Liver (tissue), 9 donors: ENCODE results near the gene SLFN12. TPM values are rescaled to one million over a fixed set of nuclear protein-coding genes. Genes with fewer than 3 reads are reported as not detected.

Experiments
- DNase-seq: peaks from one replicate; pipeline ENCODE4 v3.0.0-alpha.2; 2017; ENCODE audit warnings: low spot score
- H3K27ac ChIP-seq, 2 donors: one replicate each; pipeline ENCODE4 v1.7.0; 2013; ENCODE audit warnings: inconsistent platforms in 2 of 2, low read length in 2 of 2, control low read depth in 1 of 2, low read depth in 1 of 2, mild to moderate bottlenecking in 1 of 2
- H3K27me3 ChIP-seq, 4 donors: one replicate each; pipeline versions ENCODE4 v1.6.1 to v1.7.0; 2013; ENCODE audit warnings: low read length in 3 of 4, inconsistent platforms in 1 of 4, mild to moderate bottlenecking in 1 of 4, moderate library complexity in 1 of 4; ENCODE audit not compliant: control insufficient read depth in 4 of 4, insufficient read depth in 4 of 4
- H3K36me3 ChIP-seq, 4 donors: one replicate each; pipeline versions ENCODE4 v1.6.1 to v1.7.0; 2013; ENCODE audit warnings: low read length in 3 of 4, mild to moderate bottlenecking in 3 of 4, low read depth in 1 of 4, moderate library complexity in 1 of 4; ENCODE audit not compliant: control insufficient read depth in 4 of 4, insufficient read depth in 3 of 4
- H3K4me1 ChIP-seq, 4 donors: one replicate each; pipeline versions ENCODE4 v1.6.1 to v1.7.0; 2013; ENCODE audit warnings: low read length in 3 of 4, mild to moderate bottlenecking in 3 of 4, moderate library complexity in 1 of 4; ENCODE audit not compliant: control insufficient read depth in 4 of 4, insufficient read depth in 4 of 4
- H3K4me3 ChIP-seq, 3 donors: one replicate each; pipeline versions ENCODE4 v1.6.1 to v1.7.0; 2013; ENCODE audit warnings: low read length in 3 of 3, control low read depth in 1 of 3, low read depth in 1 of 3, mild to moderate bottlenecking in 1 of 3
- H3K9ac ChIP-seq, 2 donors: one replicate each; pipeline ENCODE4 v1.7.0; 2013; ENCODE audit warnings: low read length in 2 of 2, mild to moderate bottlenecking in 2 of 2, moderate library complexity in 2 of 2, control low read depth in 1 of 2, low read depth in 1 of 2
- H3K9me3 ChIP-seq, 4 donors: one replicate each; pipeline versions ENCODE4 v1.6.1 to v1.7.0; 2013; ENCODE audit warnings: low read length in 3 of 4; ENCODE audit not compliant: control insufficient read depth in 4 of 4
- ATF3 ChIP-seq: IDR thresholded peaks from 2 replicates; pipeline ENCODE4 v1.6.1; 2016; ENCODE audit warnings: antibody characterized with exemption
- EGR1 ChIP-seq, 2 donors: IDR thresholded peaks; 2 replicates each; pipeline ENCODE4 v1.6.1; 2016 to 2018; ENCODE audit warnings: antibody characterized with exemption in 2 of 2, low read depth in 2 of 2
- FOXA1 ChIP-seq: IDR thresholded peaks from 2 replicates; pipeline ENCODE4 v1.6.1; 2016; ENCODE audit warnings: antibody characterized with exemption
- FOXA2 ChIP-seq: IDR thresholded peaks from 2 replicates; pipeline ENCODE4 v1.6.1; 2016; ENCODE audit warnings: antibody characterized with exemption
- HNF4A ChIP-seq, 2 donors: conservative IDR thresholded peaks; 2 replicates each; pipeline ENCODE4 v1.6.1; 2016; ENCODE audit warnings: antibody characterized with exemption in 2 of 2, mild to moderate bottlenecking in 2 of 2
- HNF4G ChIP-seq: IDR thresholded peaks from 2 replicates; pipeline ENCODE4 v1.6.1; 2016; ENCODE audit warnings: antibody characterized with exemption
- NR2F2 ChIP-seq: IDR thresholded peaks from 2 replicates; pipeline ENCODE4 v1.6.1; 2016; ENCODE audit warnings: antibody characterized with exemption
- RAD21 ChIP-seq, 2 donors: IDR thresholded peaks; 2 replicates each; pipeline ENCODE4 v1.6.1; 2016; ENCODE audit warnings: antibody characterized with exemption in 2 of 2, mild to moderate bottlenecking in 2 of 2
- RXRA ChIP-seq, 2 donors: IDR thresholded peaks; 2 replicates each; pipeline ENCODE4 v1.6.1; 2017 to 2018; ENCODE audit warnings: antibody characterized with exemption in 2 of 2, mild to moderate bottlenecking in 1 of 2
- SP1 ChIP-seq: IDR thresholded peaks from 2 replicates; pipeline ENCODE4 v1.6.1; 2018; ENCODE audit warnings: antibody characterized with exemption, mild to moderate bottlenecking
- TAF1 ChIP-seq: conservative IDR thresholded peaks from 2 replicates; pipeline ENCODE4 v1.6.1; 2016; ENCODE audit warnings: antibody characterized with exemption, mild to moderate bottlenecking
- YY1 ChIP-seq: IDR thresholded peaks from 2 replicates; pipeline ENCODE4 v1.6.1; 2016; ENCODE audit warnings: antibody characterized with exemption, mild to moderate bottlenecking
- WGBS: extraction: QIAGEN DNeasy Blood & Tissue Kit; methylation state at CpG from one replicate; pipeline ENCODE4 v1.1.7; 2013; 5-methylcytosine and 5-hydroxymethylcytosine counted together
- polyA plus RNA-seq, 2 donors: library from polyadenylated mRNA; stranded (reverse) in 1 of 2; unstranded in 1 of 2; fragments of 200-250 nt in 1 of 2; fragments of >200 nt in 1 of 2; fragmentation: Nextera tagmentation in 1 of 2; extraction: Ambion mirVana in 1 of 2; gene quantifications; one replicate each; pipeline versions ENCODE4 v1.2.1 to v1.2.3, GENCODE V29; 2013 to 2015
- total RNA-seq, 2 donors: library from RNA; depleted of rRNA; stranded (reverse); fragments of >200 nt; gene quantifications; one replicate each; pipeline ENCODE4 v1.2.3, GENCODE V29; 2014
- TF ChIP-seq, protein P1 (sequence below): IDR thresholded peaks from 2 replicates; pipeline ENCODE4 v1.6.1; 2016; ENCODE audit warnings: antibody characterized with exemption, mild to moderate bottlenecking
- TF ChIP-seq, protein P2 (sequence below): IDR thresholded peaks from 2 replicates; pipeline ENCODE4 v1.6.1; 2016; ENCODE audit warnings: antibody characterized with exemption
- TF ChIP-seq, protein P3 (sequence below): fragments of 150-350 bp; IDR thresholded peaks from 2 replicates; pipeline ENCODE4 v1.5.1; 2017; ENCODE audit warnings: improper control_type of control experiment, low read depth, low read length; ENCODE audit not compliant: missing input control
- donor health status: healthy.
- donor health status: healthy.
- donor health status: healthy.
- donor health status: healthy.
- donor health status: healthy.

SLFN12 gene
- total and polyA plus RNA-seq, 4 donors: 0.91 to 5.0 (median 2.2) TPM

DNA sequence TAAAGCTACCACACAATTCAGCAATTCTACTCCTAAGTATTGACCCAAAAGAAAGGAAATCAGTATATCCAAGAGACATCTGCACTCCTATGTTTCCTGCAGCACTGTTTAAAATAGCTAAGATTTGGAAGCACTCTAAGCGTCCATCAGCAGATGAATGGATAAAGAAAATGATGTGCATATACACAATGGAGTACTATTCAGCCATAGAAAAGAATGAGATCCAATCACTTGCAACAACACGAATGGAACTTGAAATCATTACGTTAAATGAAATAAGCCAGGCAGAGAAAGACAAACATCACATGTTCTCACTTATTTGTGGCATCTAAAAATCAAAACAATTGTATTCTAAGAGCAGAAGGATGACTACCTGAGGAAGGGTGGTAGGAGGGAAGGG is 60.4 kb downstream of the SLFN12 start:
- WGBS: 52% methylated on average over 3 of the region's 3 CpGs
- Histone ChIP-seq H3K9ac (no peak overlapping the region), H3K27me3 (peaks cover 0 to 10% (median under 1%) of the 10 kb centered on the region in 4 donors), H3K4me1 (peaks cover 1 to 16% (median 8%) of the 10 kb centered on the region in 4 donors), H3K27ac (no peak overlapping the region), H3K9me3 (peaks cover 0 to 6% (median 2%) of the 10 kb centered on the region in 4 donors), H3K36me3 (peaks cover 0 to 3% (median 0%) of the 10 kb centered on the region in 4 donors), H3K4me3 (no peak overlapping the region)
- no peak for DNase-seq
- TF ChIP-seq TAF1 (no peak), ATF3 (no peak), SP1 (no peak), HNF4A (conservative IDR thresholded peaks at IDR 0.05) (no peak), YY1 (no peak), HNF4G (no peak), RXRA (IDR thresholded peaks at IDR 0.05) (no peak), NR2F2 (no peak), EGR1 (IDR thresholded peaks at IDR 0.05; ENCODE audit: low read depth in 2 of 2) (no peak), RAD21 (IDR thresholded peaks at IDR 0.05) (no peak)
- TF ChIP-seq, protein P1, sequence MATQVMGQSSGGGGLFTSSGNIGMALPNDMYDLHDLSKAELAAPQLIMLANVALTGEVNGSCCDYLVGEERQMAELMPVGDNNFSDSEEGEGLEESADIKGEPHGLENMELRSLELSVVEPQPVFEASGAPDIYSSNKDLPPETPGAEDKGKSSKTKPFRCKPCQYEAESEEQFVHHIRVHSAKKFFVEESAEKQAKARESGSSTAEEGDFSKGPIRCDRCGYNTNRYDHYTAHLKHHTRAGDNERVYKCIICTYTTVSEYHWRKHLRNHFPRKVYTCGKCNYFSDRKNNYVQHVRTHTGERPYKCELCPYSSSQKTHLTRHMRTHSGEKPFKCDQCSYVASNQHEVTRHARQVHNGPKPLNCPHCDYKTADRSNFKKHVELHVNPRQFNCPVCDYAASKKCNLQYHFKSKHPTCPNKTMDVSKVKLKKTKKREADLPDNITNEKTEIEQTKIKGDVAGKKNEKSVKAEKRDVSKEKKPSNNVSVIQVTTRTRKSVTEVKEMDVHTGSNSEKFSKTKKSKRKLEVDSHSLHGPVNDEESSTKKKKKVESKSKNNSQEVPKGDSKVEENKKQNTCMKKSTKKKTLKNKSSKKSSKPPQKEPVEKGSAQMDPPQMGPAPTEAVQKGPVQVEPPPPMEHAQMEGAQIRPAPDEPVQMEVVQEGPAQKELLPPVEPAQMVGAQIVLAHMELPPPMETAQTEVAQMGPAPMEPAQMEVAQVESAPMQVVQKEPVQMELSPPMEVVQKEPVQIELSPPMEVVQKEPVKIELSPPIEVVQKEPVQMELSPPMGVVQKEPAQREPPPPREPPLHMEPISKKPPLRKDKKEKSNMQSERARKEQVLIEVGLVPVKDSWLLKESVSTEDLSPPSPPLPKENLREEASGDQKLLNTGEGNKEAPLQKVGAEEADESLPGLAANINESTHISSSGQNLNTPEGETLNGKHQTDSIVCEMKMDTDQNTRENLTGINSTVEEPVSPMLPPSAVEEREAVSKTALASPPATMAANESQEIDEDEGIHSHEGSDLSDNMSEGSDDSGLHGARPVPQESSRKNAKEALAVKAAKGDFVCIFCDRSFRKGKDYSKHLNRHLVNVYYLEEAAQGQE: no peak
- TF ChIP-seq, protein P2, sequence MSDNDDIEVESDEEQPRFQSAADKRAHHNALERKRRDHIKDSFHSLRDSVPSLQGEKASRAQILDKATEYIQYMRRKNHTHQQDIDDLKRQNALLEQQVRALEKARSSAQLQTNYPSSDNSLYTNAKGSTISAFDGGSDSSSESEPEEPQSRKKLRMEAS: no peak

DNA sequence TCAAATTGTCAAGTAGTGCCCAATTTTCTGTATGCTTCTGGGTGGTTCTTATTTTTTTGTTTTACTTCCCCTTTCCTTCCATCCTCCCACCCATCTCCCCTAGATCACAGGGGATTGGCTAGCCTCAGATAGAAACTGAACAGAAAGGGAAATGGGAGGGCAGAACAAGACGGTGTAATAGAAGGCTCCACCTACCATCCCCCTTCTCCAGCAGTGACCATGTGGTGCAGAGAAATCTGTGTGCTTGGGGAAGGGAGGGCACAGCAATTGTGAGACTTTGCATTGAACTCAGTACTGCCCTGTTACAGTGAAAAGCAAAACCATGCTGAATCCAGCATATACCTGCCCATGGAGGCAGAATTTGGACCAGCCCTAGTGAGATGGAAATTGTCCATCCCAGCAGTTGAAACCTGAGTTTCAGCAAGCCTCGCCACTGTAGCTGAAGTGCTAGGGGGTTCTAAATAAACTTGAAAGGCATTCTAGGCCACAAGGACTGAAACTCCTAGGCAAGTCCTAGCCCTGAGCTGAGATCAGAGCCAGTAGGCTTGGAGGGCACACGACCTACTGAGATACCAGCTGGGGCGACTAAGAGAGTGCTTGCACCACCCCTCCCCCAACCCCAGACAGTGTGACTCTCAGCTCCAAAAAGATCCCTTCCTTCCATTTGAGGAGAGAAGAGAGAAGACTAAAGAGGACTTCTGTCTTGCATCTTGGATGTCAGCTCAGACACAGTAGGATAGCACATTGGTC is 64.0 kb downstream of the SLFN12 start:
- TF ChIP-seq SP1 (no peak), YY1 (no peak), RXRA (IDR thresholded peaks at IDR 0.05) (no peak), ATF3 (no peak), HNF4A (conservative IDR thresholded peaks at IDR 0.05) (no peak), FOXA1 (no peak), RAD21 (IDR thresholded peaks at IDR 0.05) (no peak), FOXA2 (no peak), NR2F2 (no peak), TAF1 (no peak)
- TF ChIP-seq, protein P1: no peak
- TF ChIP-seq, protein P3, sequence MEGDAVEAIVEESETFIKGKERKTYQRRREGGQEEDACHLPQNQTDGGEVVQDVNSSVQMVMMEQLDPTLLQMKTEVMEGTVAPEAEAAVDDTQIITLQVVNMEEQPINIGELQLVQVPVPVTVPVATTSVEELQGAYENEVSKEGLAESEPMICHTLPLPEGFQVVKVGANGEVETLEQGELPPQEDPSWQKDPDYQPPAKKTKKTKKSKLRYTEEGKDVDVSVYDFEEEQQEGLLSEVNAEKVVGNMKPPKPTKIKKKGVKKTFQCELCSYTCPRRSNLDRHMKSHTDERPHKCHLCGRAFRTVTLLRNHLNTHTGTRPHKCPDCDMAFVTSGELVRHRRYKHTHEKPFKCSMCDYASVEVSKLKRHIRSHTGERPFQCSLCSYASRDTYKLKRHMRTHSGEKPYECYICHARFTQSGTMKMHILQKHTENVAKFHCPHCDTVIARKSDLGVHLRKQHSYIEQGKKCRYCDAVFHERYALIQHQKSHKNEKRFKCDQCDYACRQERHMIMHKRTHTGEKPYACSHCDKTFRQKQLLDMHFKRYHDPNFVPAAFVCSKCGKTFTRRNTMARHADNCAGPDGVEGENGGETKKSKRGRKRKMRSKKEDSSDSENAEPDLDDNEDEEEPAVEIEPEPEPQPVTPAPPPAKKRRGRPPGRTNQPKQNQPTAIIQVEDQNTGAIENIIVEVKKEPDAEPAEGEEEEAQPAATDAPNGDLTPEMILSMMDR: no peak
- TF ChIP-seq, protein P2: no peak
- no peak for DNase-seq
- H3K27ac ChIP-seq: no peak overlapping the region
- peaks cover 0 to 3% (median under 1%) of the 10 kb centered on the region in 4 donors for H3K4me1 ChIP-seq
- H3K9me3 ChIP-seq: peaks cover 0 to 6% (median 2%) of the 10 kb centered on the region in 4 donors
- H3K4me3 ChIP-seq: no peak overlapping the region
- H3K36me3 ChIP-seq: peaks cover 0 to 3% (median 0%) of the 10 kb centered on the region in 4 donors
- peaks cover 0 to 2% (median 0%) of the 10 kb centered on the region in 4 donors for H3K27me3 ChIP-seq
- no peak overlapping the region for H3K9ac ChIP-seq
- WGBS: 34% methylated on average over 4 of the region's 4 CpGs
